ENCODE results near the gene EN2. TPM values are rescaled to one million over a fixed set of nuclear protein-coding genes. Genes with fewer than 3 reads are reported as not detected.

The EN2 gene
- total RNA-seq, 2 experiments from 2014 or later, result not detected

DNA sequence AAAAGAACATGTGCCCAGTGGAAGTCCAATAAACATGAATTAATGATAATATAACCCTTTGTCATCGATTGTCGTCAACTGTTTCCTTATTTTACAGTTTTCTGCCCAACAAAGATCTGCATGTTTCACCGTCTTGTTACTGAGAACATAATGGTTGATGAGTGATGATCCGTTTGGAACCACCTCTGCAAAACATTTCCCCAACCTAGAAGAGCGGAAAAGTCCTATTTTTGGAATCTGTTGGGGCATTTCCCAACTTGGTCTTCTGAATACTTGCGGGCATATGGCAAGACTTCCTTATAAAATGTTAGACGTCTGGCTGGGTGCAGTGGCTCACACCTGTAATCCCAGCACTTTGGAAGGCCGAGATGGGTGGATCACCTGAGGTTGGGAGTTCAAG, 56.4 kb downstream of the EN2 start:
- Histone ChIP-seq H3K9me3 (ENCODE audit: low read length) (no peaks in the 10 kb centered on the region), H3K9me2 (ENCODE audit: insufficient read depth, low read length) (no peaks in the 10 kb centered on the region), H3K36me3 (ENCODE audit: insufficient read depth, low read length) (no peaks in the 10 kb centered on the region), H3K79me2 (ENCODE audit: insufficient read depth, low read depth, low read length) (no peaks in the 10 kb centered on the region), H3K4me1 (ENCODE audit: insufficient read depth, low read length, poor library complexity, severe bottlenecking) (no peaks in the 10 kb centered on the region), H3K4me3 (ENCODE audit: low read depth, low read length, poor library complexity, severe bottlenecking) (no peak overlapping the region), H3K4me2 (ENCODE audit: low read length) (no peak overlapping the region), H4K20me1 (ENCODE audit: insufficient read depth, low read length) (no peaks in the 10 kb centered on the region), H2AFZ (ENCODE audit: low read length) (no peak overlapping the region), H3K27ac (ENCODE audit: low read depth, low read length, poor library complexity, severe bottlenecking) (no peak overlapping the region)
- intact Hi-C loops (cut with micrococcal nuclease; ENCODE audit: unreplicated experiment), result no loop called here
- TF ChIP-seq EZH2phosphoT487 (IDR thresholded peaks at IDR 0.05; ENCODE audit: borderline replicate concordance, low read depth, low read length) (no peak), CTCF (conservative IDR thresholded peaks at IDR 0.05; ENCODE audit: low read length) (no peak)
- ChIA-PET POLR2A (no interaction called here), CTCF (ENCODE audit: unreplicated experiment) (no interaction called here)
- DNase-seq (ENCODE audit: low spot score), result no peak
- BruUV-seq (replicated peaks), result no TSS peak

Other genes starting within 250 kb of the EN2 start
- gene INSIG1, start 160.3 kb upstream of the EN2 start, total RNA-seq (2014; rRNA removed; shearing (Covaris generic)), result 105 and 122 TPM in 2 replicates
- 164 and 166 TPM in 2 replicates for gene INSIG1, start 160.3 kb upstream of the EN2 start, total RNA-seq (2022)
- not detected in 2 replicates for gene CNPY1, start 88.4 kb downstream of the EN2 start, total RNA-seq (2014; rRNA removed; shearing (Covaris generic))
- not detected in 2 replicates for gene CNPY1, start 88.4 kb downstream of the EN2 start, total RNA-seq (2022)
- 67.6 and 79.2 TPM in 2 replicates for gene RBM33, start 186.5 kb downstream of the EN2 start, total RNA-seq (2014; rRNA removed; shearing (Covaris generic))
- 127 and 150 TPM in 2 replicates for gene RBM33, start 186.5 kb downstream of the EN2 start, total RNA-seq (2022)

All from OCI-LY7 (cell line).